ENCODE measurements around the gene KMT2D.

DNA sequence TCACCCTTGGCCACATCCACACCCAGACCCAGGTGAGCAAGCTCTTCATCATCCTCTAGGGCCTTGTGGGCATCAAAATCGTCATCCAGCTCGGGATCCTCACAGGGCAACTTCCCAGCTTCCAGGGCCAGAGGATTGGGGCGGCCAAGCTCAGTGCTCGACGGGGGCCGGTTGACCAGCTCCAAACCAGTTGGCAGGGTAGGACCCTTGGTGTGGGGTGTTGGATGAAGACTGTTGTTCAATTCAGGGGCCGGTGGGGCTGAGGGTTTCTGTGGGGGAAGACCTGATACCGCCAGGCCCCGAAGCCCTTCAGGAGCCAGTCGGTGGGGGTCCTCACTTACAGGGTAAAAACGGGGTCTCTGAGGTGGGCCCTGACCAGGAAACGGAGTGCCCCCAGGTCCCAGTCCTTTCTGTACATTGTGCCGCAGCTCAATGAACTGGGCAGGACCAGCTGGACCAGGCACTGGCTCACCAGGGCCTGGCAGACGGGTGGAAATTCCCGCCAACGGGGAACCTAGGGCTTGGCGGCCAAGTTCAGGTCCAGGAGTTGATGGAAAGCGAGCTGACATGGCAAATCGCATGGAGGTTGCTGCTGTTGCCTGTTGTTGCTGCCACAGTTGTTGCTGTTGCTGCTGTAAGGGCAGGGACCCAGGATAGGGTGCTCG lies 22.2 kb downstream of the KMT2D start:
- TF ChIP-seq CTCF (IDR thresholded peaks at IDR 0.05) (no peak), POLR2A (IDR thresholded peaks at IDR 0.05) (no peak), EP300 (IDR thresholded peaks at IDR 0.05) (no peak), POLR2AphosphoS5 (IDR thresholded peaks at IDR 0.05) (no peak)
